Cardiac fibroblast (primary cell): ENCODE measurements around the gene ITGAL.
"Not testable (repeated sequence)": the region's sequence is repeated elsewhere in the genome, so short reads cannot be mapped to it uniquely, and the experiment has no call there.

Source experiments
- DNase-seq, 2 donors: peaks; one replicate each; pipeline versions ENCODE4 v3.0.0 to v3.0.0-alpha.2; 2010; ENCODE audit warnings: low read depth in 2 of 2
- H3K4me3 ChIP-seq, 2 donors: replicated peaks in 1 of 2; 1 replicate in 1 of 2; 2 replicates in 1 of 2; pipeline ENCODE4 v1.5.1; 2011; ENCODE audit warnings: low read depth in 2 of 2, low read length in 2 of 2, mild to moderate bottlenecking in 2 of 2, moderate library complexity in 1 of 2
- CTCF ChIP-seq: IDR thresholded peaks from one replicate; pipeline ENCODE4 v1.5.1; 2011; ENCODE audit warnings: low read depth, mild to moderate bottlenecking, low read length, inconsistent platforms

ITGAL gene

DNA sequence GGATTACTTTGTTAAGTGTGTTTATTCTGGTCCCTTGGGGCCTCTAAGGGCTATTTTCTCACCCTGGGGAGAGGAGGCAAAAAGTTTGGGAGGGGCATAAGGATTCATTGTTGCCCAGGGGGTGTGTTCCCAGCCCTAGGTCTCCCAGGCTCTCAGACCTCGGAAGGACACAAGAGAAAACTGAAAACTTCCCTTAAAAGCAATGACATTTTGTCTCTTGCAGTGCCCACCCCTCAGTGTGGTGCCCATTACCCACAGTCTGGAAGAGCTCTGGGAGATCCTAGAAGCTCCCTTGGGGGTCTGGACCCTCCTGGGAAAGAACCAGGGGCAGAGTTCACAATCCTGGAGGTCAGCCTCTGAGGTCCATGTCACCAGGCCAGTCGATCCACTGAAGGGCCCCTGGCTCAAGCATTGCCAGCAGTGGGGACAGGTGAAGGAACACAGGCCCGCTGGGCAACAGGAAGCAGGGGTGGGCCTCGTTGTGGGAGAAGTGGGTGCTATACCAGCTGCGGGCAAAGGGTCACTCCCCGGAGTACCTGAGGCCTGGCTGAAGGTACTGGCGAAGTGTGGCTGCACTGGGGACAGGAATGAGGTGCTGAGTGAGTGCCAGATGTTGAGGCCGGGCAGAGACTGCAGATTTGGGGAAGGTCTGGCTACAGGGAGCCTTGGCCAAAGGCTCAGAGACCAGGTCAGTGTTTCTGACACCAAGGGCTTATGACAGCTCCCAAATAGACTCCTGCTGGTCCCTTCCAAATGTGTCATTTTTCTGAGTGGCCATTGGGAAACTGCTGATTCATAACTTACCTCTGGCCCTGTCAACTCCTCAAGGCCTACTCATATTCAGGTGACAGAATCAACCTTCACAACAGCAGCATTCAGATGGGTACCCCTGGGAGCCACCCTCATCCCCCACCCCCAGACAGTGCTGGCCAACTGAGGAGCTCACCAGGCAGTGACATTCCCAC lies 66.7 kb downstream of the ITGAL start:
- DNase-seq: no peak
- no peak for TF ChIP-seq CTCF
- no peak overlapping the region for H3K4me3 ChIP-seq

DNA sequence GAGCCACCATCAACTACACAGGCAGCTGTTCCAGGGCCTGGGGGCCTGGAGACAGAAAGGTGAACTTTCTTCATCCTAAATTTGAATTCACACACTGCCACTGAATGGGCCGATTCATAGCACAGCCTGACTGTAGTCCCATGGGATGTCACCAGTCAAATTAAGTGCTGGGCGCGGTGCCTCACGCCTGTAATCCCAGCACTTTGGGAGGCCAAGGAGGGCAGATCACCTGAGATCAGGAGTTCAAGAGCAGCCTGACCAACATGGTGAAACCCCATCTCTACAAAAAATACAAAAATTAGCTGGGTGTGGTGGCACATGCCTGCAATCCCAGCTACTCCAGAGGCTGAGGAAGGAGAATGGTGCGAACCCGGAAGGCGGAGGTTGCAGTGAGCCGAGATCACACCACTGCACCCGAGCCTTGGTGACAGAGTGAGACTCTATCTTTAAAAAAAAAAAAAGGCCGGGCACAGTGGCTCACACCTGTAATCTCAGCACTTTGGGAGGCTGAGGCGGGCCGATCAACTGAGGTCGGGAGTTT lies 67.5 kb downstream of the ITGAL start:
- H3K4me3 ChIP-seq, DNase-seq: not testable (repeated sequence)

DNA sequence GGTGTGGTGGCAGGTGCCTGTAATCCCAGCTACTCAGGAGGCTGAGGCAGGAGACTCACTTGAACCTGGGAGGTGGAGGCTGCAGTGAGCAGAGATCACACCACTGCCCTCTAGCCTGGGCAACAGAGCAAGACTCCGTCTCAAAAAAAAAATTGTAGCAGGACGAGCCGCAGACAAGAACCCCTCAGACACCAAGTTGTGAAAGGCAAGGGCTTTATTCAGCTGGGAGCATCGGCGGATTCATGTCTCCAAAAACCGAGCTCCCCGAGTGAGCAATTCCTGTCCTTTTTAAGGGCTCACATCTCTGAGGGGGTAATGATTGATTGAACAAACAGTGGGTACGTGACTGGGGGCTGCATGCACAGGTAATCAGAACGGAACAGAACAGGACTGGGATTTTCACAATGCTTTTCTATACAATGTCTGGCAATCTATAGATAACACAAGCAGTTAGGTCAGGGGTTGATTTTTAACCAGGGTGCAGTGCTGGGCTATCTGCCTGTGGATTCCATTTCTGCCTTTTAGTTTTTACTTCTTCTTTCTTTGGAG lies 68.4 kb downstream of the ITGAL start:
- DNase-seq, H3K4me3 ChIP-seq: not testable (repeated sequence)

- TF ChIP-seq CTCF: no peak
- peak; percentile 79 for DNase-seq
- no peak overlapping the region for H3K4me3 ChIP-seq
These were observed 69.2 kb downstream of the ITGAL start for GRCh38 chr16:30541502-30542329.

- H3K4me3 ChIP-seq: no peak overlapping the region
- TF ChIP-seq CTCF: no peak
- no peak for DNase-seq
These were observed 70.5 kb downstream of the ITGAL start for GRCh38 chr16:30543067-30543466.

DNA sequence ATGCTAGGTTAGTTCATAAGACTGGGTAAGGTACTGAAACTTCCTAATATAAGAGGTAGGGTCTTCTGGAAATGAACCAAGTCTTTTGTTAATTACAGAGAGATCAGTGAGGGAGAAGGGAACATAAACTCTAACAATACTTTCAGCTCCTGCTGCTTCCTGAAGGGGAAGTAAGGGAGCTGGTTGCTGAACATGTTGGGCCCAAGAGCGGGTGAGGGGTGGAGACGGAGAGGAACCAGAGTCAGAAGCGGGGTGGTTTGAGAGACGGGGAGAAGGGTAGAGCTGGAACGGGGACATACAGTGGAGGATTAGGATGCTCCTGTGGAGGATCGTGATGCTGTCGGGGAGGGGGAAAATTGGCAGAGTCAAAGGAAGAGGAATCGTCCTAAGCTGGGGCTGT lies 73.6 kb downstream of the ITGAL start:
- no peak for TF ChIP-seq CTCF
- no peak overlapping the region for H3K4me3 ChIP-seq
- DNase-seq: no peak

- DNase-seq: no peak
- TF ChIP-seq CTCF: no peak
These were observed 76.1 kb downstream of the ITGAL start for GRCh38 chr16:30548416-30549253.

More at GRCh38 chr16:30548416-30549253, 76.1 kb downstream of the ITGAL start:
- H3K4me3 ChIP-seq: no peak overlapping the region
